KOPT-K1 (cell line): ENCODE measurements around the gene MYMX.

Source experiments
- H3K27ac ChIP-seq: fragments of 200-600 bp; sonication (generic); 2 replicates; pipeline ENCODE4 v1.5.1; 2016; ENCODE audit warnings: antibody characterized with exemption, mild to moderate bottlenecking, low read depth, low read length; ENCODE audit not compliant: poor library complexity, severe bottlenecking
- H3K36me3 ChIP-seq: fragments of 200-600 bp; sonication (generic); 2 replicates; pipeline ENCODE4 v1.5.1; 2017; ENCODE audit warnings: antibody characterized with exemption, mild to moderate bottlenecking, low read length, moderate library complexity; ENCODE audit not compliant: insufficient read depth
- H3K9me3 ChIP-seq: fragments of 200-600 bp; sonication (generic); 2 replicates; pipeline ENCODE4 v1.5.1; 2017; ENCODE audit warnings: antibody characterized with exemption, low read length, mild to moderate bottlenecking; ENCODE audit not compliant: insufficient read depth, poor library complexity, severe bottlenecking

The MYMX gene

GRCh38 chr6:44265007-44265721 lies 48.4 kb downstream of the MYMX start, which contains the start of gene NFKBIE:
Gene NFKBIE, minus strand, starts transcription at chr6:44265551. Its CDS starts 205 bp downstream, at chr6:44265346.
- Histone ChIP-seq H3K9me3 (no peaks in the 10 kb centered on the region), H3K36me3 (peaks cover 24% of the 10 kb centered on the region; the same call in 1 of the 2 replicates), H3K27ac (peak within 1 kb of the TSS; percentile 69)

GRCh38 chr6:44265722-44266233 lies 49.1 kb downstream of the MYMX start:
- H3K36me3 ChIP-seq = peaks cover 19% of the 10 kb centered on the region; the same call in 1 of the 2 replicates
- peak overlapping the region; percentile 69 for H3K27ac ChIP-seq
- no peaks in the 10 kb centered on the region for H3K9me3 ChIP-seq

GRCh38 chr6:44266347-44266746 lies 49.6 kb downstream of the MYMX start:
- H3K36me3 ChIP-seq = peaks cover 13% of the 10 kb centered on the region; the same call in 1 of the 2 replicates
- no peaks in the 10 kb centered on the region for H3K9me3 ChIP-seq
- no peak overlapping the region for H3K27ac ChIP-seq

GRCh38 chr6:44267252-44267651 lies 50.5 kb downstream of the MYMX start:
- Histone ChIP-seq H3K9me3 (no peaks in the 10 kb centered on the region), H3K27ac (no peak overlapping the region), H3K36me3 (0 out of 2 replicates have a peak, but pooled peaks cover 6% of the 10 kb centered on the region)
